GM12892 (cell line): ENCODE data around the gene RARG.

ENCODE experiments used
- POLR2AphosphoS5 ChIP-seq: IDR thresholded peaks from 2 replicates; pipeline ENCODE4 v1.6.1; 2011; ENCODE audit warnings: low read depth, low read length, control low read depth
- TAF1 ChIP-seq: IDR thresholded peaks from 2 replicates; pipeline ENCODE4 v1.6.1; 2011; ENCODE audit warnings: low read depth, mild to moderate bottlenecking, control low read depth, low read length, borderline replicate concordance

DNA sequence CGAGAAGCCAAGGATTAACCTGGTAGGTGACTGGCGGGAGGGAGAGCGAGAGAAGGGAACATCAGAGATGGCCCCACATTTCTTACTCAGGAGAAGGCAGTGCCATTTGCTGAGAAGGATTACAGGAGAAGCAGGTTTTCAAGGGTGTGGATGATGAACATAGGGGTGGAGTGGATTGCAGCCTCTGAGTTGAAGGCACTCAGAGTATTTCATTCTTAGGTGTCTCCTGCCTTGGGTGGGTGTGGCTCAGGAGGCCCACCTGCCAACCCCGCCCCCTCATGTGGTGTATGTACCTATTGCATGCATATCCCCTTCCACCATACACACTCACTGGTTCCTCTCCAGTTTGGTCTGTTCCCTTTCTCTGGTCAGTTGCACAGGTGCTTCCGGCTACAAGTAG is 42.4 kb upstream of the RARG start:
- no peak for TF ChIP-seq POLR2AphosphoS5
- no peak for TF ChIP-seq TAF1
